ENCODE measurements around the gene TRMT1.
A peak's percentile ranks its signal among the peaks of the same experiment; 100 is the strongest.

Gene TRMT1

DNA sequence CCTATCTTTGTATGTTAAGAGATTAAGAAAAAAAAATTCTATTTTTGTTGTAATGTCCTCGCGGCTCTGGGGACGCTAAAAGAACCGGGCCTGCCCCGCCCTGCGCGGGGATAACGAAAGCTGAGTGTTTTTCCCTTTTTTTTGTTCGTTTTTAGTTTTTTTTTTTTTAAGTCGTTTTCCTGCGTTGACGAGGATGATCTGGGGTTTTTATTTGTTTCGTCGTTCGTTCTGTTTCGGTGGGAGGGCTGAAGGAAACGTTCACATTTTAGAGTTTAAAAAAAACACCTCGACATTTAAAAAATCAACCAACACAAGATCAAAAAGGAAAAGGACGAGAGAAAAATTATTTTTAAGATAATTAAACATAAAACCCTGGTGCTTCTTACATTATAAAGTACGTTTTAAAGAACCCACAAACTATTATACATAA, 19.5 kb downstream of the TRMT1 start:
- no peak overlapping the region for H3K4me3 ChIP-seq (ENCODE audit: control insufficient read depth, low read depth, low read length)
- DNase-seq (ENCODE audit: low read depth): no peak

DNA sequence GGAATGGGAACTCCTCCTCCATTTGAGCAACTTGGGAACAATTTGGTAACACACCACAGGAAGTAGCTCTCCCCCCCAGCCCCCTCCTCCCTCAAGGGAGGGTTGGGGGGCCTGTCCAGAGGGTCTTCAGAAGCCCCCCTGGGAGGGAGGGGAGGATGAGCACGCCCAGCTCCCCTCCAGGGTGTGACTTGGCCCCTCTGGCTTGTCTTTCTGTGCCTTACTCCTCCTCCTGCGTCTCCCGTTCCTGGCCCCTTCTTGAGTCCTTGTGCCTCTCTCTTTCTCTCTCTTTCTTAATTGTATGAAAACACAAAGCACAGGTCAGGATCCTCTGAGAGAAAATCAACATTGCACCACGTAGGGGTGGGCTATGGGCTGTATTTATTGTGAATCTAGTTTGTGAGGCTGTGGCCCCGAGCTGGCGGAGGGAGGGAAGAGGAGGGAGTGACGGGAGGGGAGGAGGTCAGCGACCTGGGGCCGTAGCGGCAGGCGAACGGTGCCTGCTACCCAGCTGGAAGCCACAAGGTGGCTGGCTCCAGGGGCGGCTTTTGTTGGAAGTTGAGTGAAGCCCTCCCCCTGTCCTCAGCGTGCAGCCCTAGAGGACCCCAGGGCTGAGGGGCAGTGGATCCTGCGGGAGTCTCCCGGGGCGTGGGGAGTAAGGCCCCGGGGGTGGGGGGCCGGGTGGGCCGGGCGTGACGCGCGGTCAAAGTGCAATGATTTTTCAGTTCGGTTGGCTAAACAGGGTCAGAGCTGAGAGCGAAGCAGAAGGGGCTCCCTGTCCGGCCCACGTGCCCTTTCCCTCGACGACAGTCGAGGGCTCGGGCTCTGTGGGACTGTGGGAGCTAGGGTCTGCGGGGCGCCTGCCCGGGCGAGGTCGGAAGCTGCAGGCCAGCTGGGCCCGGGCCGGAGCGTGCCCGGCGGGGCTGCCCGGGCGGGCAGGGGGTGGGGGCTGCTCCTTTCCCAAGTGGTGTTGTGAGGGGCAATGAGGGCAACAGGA, 20.3 kb downstream of the TRMT1 start:
- no peak for DNase-seq (ENCODE audit: low read depth)
- TF ChIP-seq, protein P1, sequence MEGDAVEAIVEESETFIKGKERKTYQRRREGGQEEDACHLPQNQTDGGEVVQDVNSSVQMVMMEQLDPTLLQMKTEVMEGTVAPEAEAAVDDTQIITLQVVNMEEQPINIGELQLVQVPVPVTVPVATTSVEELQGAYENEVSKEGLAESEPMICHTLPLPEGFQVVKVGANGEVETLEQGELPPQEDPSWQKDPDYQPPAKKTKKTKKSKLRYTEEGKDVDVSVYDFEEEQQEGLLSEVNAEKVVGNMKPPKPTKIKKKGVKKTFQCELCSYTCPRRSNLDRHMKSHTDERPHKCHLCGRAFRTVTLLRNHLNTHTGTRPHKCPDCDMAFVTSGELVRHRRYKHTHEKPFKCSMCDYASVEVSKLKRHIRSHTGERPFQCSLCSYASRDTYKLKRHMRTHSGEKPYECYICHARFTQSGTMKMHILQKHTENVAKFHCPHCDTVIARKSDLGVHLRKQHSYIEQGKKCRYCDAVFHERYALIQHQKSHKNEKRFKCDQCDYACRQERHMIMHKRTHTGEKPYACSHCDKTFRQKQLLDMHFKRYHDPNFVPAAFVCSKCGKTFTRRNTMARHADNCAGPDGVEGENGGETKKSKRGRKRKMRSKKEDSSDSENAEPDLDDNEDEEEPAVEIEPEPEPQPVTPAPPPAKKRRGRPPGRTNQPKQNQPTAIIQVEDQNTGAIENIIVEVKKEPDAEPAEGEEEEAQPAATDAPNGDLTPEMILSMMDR (IDR thresholded peaks at IDR 0.05; ENCODE audit: control insufficient read depth, insufficient read depth, low read depth, low read length, missing control alignments): no peak

More for the DNA sequence above, 19.5 kb downstream of the TRMT1 start:
- TF ChIP-seq, protein P1 (IDR thresholded peaks at IDR 0.05; ENCODE audit: control insufficient read depth, insufficient read depth, low read depth, low read length, missing control alignments): no peak

DNA sequence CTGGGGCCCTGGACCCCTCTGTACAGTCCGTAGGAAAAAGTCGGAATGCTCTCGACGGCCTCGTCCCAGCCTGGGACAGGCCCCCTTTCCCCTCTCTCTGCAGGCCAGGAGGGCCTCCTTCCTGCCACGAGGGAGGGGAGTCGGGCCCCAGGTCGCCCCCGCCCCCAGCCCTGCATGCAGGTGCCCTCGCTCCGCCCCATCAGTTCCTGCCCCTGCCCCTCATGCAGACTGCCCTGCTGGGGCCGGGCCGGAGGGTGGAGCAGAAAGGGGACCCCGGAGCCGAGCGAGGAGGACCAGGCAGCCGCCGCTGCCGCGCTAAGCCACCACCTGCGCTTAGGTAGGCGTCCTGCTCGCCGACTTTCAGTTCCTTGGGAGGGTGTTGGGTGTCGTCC, 21.2 kb downstream of the TRMT1 start:
- TF ChIP-seq, protein P1 (IDR thresholded peaks at IDR 0.05; ENCODE audit: control insufficient read depth, insufficient read depth, low read depth, low read length, missing control alignments): no peak
- no peak overlapping the region for H3K4me3 ChIP-seq (ENCODE audit: control insufficient read depth, low read depth, low read length)
- no peak for DNase-seq (ENCODE audit: low read depth)

More for the DNA sequence above, 20.3 kb downstream of the TRMT1 start:
- H3K4me3 ChIP-seq (ENCODE audit: control insufficient read depth, low read depth, low read length): no peak overlapping the region

DNA sequence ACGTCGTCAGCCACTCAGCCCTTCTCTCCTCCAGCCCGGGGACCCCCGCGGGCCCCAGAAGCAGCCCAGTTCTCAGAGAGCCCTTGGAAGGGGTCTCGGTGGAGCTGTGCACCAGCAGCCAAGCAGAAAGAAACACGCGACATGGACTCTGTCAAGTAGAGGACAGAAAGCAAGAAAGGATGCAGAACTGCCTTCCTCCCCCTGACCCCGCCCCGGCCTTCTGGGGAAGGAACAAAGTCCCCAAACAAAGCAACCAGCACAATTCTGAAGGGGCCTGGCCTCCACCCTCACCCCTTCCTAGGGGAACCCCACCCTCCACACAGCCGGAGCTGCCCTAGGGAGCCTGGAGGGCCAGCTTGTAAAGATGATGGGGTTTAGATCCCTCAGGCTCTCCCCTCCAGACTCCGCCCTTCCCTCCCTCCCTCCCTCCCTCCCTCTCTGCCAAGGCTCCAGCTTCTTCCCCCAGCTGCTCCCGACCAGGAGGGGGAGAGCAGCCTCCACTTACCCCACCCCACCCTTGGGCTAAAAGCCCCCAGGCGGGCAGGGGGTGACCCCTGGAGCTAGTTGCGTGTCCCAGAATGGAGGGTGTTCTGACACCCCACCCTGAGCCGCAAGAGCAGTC, 21.7 kb downstream of the TRMT1 start:
- H3K4me3 ChIP-seq (ENCODE audit: control insufficient read depth, low read depth, low read length): no peak overlapping the region
- DNase-seq (ENCODE audit: low read depth): no peak

DNA sequence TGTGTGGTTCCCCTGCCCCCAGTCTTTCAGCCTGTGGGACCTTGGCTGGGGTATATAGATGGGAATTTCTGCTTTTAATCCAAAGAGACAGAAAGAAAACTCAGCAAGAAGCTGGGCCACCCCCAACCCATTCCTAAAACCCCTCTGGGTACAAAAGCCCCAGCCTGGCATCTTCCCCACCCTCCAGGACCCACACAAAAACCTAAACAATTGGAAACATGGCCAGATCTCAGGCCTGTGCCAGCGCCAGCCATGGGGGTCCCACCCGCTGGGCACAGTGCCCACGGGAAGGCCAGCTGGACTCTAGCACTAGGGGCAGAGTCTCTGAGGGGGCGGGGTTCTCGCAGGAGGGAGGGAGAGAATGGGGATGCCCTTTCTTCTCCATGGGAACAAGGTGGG, 22.4 kb downstream of the TRMT1 start:
- no peak overlapping the region for H3K4me3 ChIP-seq (ENCODE audit: control insufficient read depth, low read depth, low read length)
- TF ChIP-seq, protein P1 (IDR thresholded peaks at IDR 0.05; ENCODE audit: control insufficient read depth, insufficient read depth, low read depth, low read length, missing control alignments): no peak

More for the DNA sequence above, 21.7 kb downstream of the TRMT1 start:
- TF ChIP-seq, protein P1 (IDR thresholded peaks at IDR 0.05; ENCODE audit: control insufficient read depth, insufficient read depth, low read depth, low read length, missing control alignments): no peak

DNA sequence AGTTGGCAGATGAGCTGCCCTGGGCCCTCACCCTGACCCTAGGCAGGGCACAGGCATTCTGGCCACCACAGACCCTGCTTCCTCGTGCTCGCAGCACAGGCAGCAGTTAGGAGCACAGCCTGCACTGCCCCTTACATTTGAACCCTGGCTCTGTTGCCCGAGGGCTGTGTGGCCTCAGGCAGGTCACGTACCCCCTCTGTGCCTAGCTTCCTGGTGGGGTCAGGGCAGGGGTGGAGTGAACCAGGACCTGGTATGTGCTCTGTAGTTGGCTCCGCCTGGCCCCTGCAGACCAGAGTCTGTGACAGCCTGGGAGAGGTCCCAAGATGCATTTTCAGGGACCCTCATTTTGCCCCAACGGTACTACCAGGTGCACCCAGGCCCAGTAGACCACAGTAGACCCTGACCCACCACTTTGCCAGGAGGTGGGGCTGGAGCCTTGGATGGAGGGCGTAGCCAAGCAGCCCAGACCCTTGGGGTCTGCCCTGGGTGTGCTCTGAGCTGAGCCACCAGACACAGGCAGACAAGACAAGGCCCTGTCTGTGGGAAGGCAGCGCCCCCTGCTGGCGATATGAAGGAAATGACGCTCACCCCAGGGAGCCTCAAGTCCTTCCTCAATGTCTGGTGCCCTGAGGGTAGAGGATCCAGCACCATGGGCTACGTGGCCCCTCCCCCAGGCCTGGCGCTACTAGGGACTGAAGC, 23.0 kb downstream of the TRMT1 start:
- H3K4me3 ChIP-seq (ENCODE audit: control insufficient read depth, low read depth, low read length): no peak overlapping the region
- TF ChIP-seq, protein P1 (IDR thresholded peaks at IDR 0.05; ENCODE audit: control insufficient read depth, insufficient read depth, low read depth, low read length, missing control alignments): peak; percentile 93

More for the DNA sequence above, 22.4 kb downstream of the TRMT1 start:
- no peak for DNase-seq (ENCODE audit: low read depth)

More for the DNA sequence above, 23.0 kb downstream of the TRMT1 start:
- DNase-seq (ENCODE audit: low read depth): peak; percentile 46
